Measurements from ENCODE around the gene POLD4. TPM values are rescaled to one million over a fixed set of nuclear protein-coding genes. Genes with fewer than 3 reads are reported as not detected.

The POLD4 gene
- total and polyA plus RNA-seq, 2 of the 13 experiments (the other 11 are each of a cell fraction or from before 2014, with no cell fraction given): 10.5 to 27.4 TPM

DNA sequence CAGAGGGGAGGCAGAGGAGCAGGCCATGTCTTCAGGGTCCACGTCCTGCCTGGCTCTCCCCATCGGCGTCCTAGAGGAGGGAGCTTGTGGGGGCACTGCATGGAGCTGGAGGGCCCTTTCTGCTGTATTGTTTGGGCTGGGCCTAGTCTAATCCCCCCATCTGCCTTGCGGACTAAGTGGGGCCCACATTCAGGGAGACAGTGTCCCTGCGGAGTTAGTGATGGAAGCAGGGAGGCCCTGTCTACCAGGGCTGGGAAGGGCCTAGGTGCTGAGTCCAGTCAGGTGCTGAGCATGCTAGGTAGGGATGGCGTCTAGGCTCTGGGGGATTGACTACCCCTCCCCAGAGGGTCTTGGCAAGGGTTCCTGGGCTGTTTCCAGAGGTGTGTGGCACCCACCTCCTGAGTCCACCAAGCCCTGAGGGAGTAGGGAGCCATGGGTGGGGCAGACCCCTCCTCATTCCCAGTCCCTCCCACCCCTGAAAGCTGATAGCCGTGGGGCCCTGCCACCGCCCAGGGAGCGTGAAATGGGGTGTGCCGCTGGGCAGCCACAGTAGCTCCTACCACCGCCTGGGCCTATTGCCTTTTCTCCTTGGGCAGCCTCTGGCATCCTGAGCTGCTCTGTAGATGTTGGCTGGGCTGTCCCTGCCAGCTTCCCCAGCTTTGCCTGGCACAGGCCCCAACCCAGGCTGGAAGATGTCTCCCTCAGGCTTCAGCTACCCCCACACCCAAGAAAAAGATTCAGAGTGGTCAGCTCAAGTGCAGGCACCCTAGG is 1.9 kb upstream of the POLD4 start (continued):
- no peak for TF ChIP-seq ZNF460 (CRISPR knock-in tag; IDR thresholded peaks at IDR 0.05; ENCODE audit: borderline replicate concordance)
- TF ChIP-seq KDM5B (CRISPR knock-in tag; IDR thresholded peaks at IDR 0.05; ENCODE audit: borderline replicate concordance): peak; percentile 70; the same call in 1 of the 2 replicates
- TF ChIP-seq ADNP (CRISPR knock-in tag; IDR thresholded peaks at IDR 0.05): no peak
- TF ChIP-seq, protein P1, sequence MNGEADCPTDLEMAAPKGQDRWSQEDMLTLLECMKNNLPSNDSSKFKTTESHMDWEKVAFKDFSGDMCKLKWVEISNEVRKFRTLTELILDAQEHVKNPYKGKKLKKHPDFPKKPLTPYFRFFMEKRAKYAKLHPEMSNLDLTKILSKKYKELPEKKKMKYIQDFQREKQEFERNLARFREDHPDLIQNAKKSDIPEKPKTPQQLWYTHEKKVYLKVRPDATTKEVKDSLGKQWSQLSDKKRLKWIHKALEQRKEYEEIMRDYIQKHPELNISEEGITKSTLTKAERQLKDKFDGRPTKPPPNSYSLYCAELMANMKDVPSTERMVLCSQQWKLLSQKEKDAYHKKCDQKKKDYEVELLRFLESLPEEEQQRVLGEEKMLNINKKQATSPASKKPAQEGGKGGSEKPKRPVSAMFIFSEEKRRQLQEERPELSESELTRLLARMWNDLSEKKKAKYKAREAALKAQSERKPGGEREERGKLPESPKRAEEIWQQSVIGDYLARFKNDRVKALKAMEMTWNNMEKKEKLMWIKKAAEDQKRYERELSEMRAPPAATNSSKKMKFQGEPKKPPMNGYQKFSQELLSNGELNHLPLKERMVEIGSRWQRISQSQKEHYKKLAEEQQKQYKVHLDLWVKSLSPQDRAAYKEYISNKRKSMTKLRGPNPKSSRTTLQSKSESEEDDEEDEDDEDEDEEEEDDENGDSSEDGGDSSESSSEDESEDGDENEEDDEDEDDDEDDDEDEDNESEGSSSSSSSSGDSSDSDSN (CRISPR knock-in tag; IDR thresholded peaks at IDR 0.05): no peak
- TF ChIP-seq SP4 (CRISPR knock-in tag; IDR thresholded peaks at IDR 0.05): 0 out of 2 replicates have a peak, but pooled peaks have one; percentile 26
- TF ChIP-seq HNRNPUL1 (IDR thresholded peaks at IDR 0.05; ENCODE audit: low read depth, low read length): no peak
- no peak for TF ChIP-seq ZNF260 (CRISPR knock-in tag; IDR thresholded peaks at IDR 0.05; ENCODE audit: borderline replicate concordance, low read depth)
- TF ChIP-seq TBL1XR1 (IDR thresholded peaks at IDR 0.05; ENCODE audit: borderline replicate concordance, low read length, partially characterized antibody): no peak
- no peak for TF ChIP-seq ZNF878 (CRISPR knock-in tag; IDR thresholded peaks at IDR 0.05)
- TF ChIP-seq TEAD3 (CRISPR knock-in tag; optimal IDR thresholded peaks at IDR 0.05; ENCODE audit: borderline replicate concordance): no peak
- TF ChIP-seq KDM1A (CRISPR knock-in tag; IDR thresholded peaks at IDR 0.05): no peak
- TF ChIP-seq ZMYM3 (CRISPR knock-in tag; IDR thresholded peaks at IDR 0.05): no peak
- no peak for TF ChIP-seq TSC22D2 (CRISPR knock-in tag; IDR thresholded peaks at IDR 0.05; ENCODE audit: borderline replicate concordance)
- TF ChIP-seq, protein P2, sequence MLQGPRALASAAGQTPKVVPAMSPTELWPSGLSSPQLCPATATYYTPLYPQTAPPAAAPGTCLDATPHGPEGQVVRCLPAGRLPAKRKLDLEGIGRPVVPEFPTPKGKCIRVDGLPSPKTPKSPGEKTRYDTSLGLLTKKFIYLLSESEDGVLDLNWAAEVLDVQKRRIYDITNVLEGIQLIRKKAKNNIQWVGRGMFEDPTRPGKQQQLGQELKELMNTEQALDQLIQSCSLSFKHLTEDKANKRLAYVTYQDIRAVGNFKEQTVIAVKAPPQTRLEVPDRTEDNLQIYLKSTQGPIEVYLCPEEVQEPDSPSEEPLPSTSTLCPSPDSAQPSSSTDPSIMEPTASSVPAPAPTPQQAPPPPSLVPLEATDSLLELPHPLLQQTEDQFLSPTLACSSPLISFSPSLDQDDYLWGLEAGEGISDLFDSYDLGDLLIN (CRISPR knock-in tag; IDR thresholded peaks at IDR 0.05; ENCODE audit: borderline replicate concordance): no peak
- TF ChIP-seq NFKBIZ (CRISPR knock-in tag; IDR thresholded peaks at IDR 0.05): no peak
- TF ChIP-seq ZNF609 (CRISPR knock-in tag; IDR thresholded peaks at IDR 0.05; ENCODE audit: borderline replicate concordance): no peak
